HepG2 (cell line): ENCODE data around the gene VPS9D1.

Source experiments
- ELF4 ChIP-seq: sonication (generic); formaldehyde crosslinking; IDR thresholded peaks from 2 replicates; pipeline ENCODE4 v1.5.0; 2020; ENCODE audit warnings: missing genetic modification reagents, mild to moderate bottlenecking, moderate library complexity, borderline replicate concordance
- JUND ChIP-seq: sonication (generic); formaldehyde crosslinking; IDR thresholded peaks from 2 replicates; pipeline ENCODE4 v1.8.0; 2022; ENCODE audit warnings: mild to moderate bottlenecking, missing genetic modification reagents
- MTERF4 ChIP-seq: sonication (generic); formaldehyde crosslinking; IDR thresholded peaks from 2 replicates; pipeline ENCODE4 v1.8.0; 2023; ENCODE audit warnings: mild to moderate bottlenecking, missing genetic modification reagents
- ZZZ3 ChIP-seq: sonication (generic); formaldehyde crosslinking; IDR thresholded peaks from 2 replicates; pipeline ENCODE4 v1.4.0; 2020; ENCODE audit warnings: missing genetic modification reagents, mild to moderate bottlenecking, borderline replicate concordance

DNA sequence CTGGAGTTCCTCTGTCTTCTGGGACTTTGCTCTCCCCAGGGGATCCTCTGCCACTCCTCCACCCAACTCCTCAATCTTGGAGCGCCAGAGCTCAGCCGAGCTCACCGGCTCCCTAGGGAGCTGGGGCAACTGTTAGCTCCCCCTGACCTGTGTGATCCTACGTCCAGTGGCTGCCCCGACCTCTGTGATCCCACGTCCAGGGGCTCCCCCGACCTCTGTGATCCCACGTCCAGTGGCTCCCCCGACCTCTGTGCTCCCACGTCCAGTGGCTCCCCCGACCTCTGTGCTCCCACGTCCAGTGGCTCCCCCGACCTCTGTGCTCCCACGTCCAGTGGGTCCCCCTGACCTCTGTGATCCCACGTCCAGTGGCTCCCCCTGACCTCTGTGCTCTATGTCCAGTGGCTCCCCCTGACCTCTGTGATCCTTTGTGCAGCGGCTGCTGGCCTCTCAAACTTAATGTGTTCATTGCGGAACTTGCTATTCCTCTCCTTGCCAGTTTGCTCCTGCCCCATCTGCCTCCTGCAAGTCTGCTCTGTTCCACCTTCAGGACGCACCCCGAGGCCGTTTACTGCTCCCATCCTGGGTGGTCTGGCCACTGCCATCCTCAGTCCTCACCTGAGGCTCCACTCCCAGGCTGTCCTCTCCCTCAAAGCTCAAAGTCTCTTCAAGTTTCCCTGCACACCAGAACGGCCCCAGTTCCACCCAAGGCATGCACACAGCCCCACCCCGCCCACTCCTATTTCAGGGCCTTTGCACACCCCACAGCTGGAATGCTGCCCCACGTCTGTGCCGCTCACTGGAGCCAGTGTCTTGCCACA is 2.8 kb downstream of the VPS9D1 start:
- TF ChIP-seq JUND (CRISPR knock-in tag) (no peak), MTERF4 (CRISPR knock-in tag) (no peak), ELF4 (CRISPR knock-in tag) (no peak), ZZZ3 (CRISPR knock-in tag) (no peak)
